HepG2 (cell line): ENCODE results near the gene IGF2. TPM values are rescaled to one million over a fixed set of nuclear protein-coding genes. Genes with fewer than 3 reads are reported as not detected.
A peak's percentile ranks its signal among the peaks of the same experiment; 100 is the strongest.

Experiments
- ATAC-seq: fragments of 200-7000 bp; cut with Tn5 transposase; 3 replicates; pipeline ENCODE4 v1.9.1; 2020; ENCODE audit warnings: mild to moderate bottlenecking, moderate library complexity
- BruUV-seq: library from RNA; stranded (reverse); fragments of 400-500 nt; replicated peaks from 2 replicates; lab custom pipeline; 2021; lab: Mats Ljungman, UMichigan
- CTCF ChIA-PET: fragments of 300-600 bp; formaldehyde crosslinking; extraction: SDS; loops from one replicate; lab custom pipeline; 2021; ENCODE audit warnings: low total read pairs, inconsistent platforms, low intra/inter-chr PET ratio; lab: Yijun Ruan, JAX
- POLR2A ChIA-PET: fragments of 350-600 bp; sonication (Branson Sonifier 250); formaldehyde crosslinking; loops from one replicate; lab custom pipeline; 2020; ENCODE audit warnings: antibody characterized with exemption, inconsistent platforms; lab: Yijun Ruan, JAX
- DNase-seq: peaks from one replicate; pipeline ENCODE4 v3.0.0-alpha.2; 2015; ENCODE audit warnings: low spot score
- FAIRE-seq: peaks from 3 replicates; lab custom pipeline; 2011; peaks lifted over from hg19 to GRCh38; lab: Jason Lieb, UNC
- H2AFZ ChIP-seq: one replicate; pipeline ENCODE4 v1.6.1; 2011; ENCODE audit warnings: low read length, inconsistent platforms
- H3K27ac ChIP-seq: fragments of 300-600 bp; 3 replicates; pipeline ENCODE4 v1.8.0; 2011; ENCODE audit warnings: mixed run types, mild to moderate bottlenecking, mixed read lengths, low read length, inconsistent platforms; ENCODE audit not compliant: insufficient read depth; ENCODE audit errors: extremely low read length
- H3K27me3 ChIP-seq, 2 experiments: fragments of 200-600 bp in 1 of 2; 2 replicates in 1 of 2; 3 replicates in 1 of 2; pipeline versions ENCODE4 v1.6.0 to v1.8.0; 2011; ENCODE audit warnings: low read length in 2 of 2, mild to moderate bottlenecking in 2 of 2, moderate library complexity in 2 of 2, inconsistent platforms in 1 of 2; ENCODE audit not compliant: insufficient read depth in 2 of 2, control insufficient read depth in 1 of 2
- H3K36me3 ChIP-seq, 2 experiments: fragments of 200-600 bp in 1 of 2; replicated peaks in 1 of 2; 2 replicates in 1 of 2; 3 replicates in 1 of 2; pipeline versions ENCODE4 v1.5.1 to v1.8.0; 2011; ENCODE audit warnings: low read length in 2 of 2, inconsistent platforms in 1 of 2; ENCODE audit not compliant: insufficient read depth in 2 of 2, control insufficient read depth in 1 of 2
- H3K4me1 ChIP-seq: 2 replicates; pipeline ENCODE4 v1.5.1; 2012; ENCODE audit warnings: low read length, inconsistent platforms; ENCODE audit not compliant: insufficient read depth
- H3K4me2 ChIP-seq: 2 replicates; pipeline ENCODE4 v1.6.0; 2011; ENCODE audit warnings: low read depth, low read length, inconsistent platforms
- H3K4me3 ChIP-seq, 3 experiments: fragments of 200-600 bp in 1 of 3; sonication (generic), shearing (Covaris generic) in 1 of 3; replicated peaks in 1 of 3; 2 replicates each; pipeline ENCODE4 v1.5.1; 2011 to 2016; ENCODE audit warnings: low read length in 3 of 3, inconsistent platforms in 2 of 3, low read depth in 2 of 3, mild to moderate bottlenecking in 2 of 3, control low read depth in 1 of 3, mixed read lengths in 1 of 3; ENCODE audit not compliant: insufficient read depth in 1 of 3
- H3K79me2 ChIP-seq: one replicate; pipeline ENCODE4 v1.6.1; 2011; ENCODE audit warnings: low read length, inconsistent platforms; ENCODE audit not compliant: insufficient read depth
- H3K9ac ChIP-seq: 2 replicates; pipeline ENCODE4 v1.6.0; 2011; ENCODE audit warnings: mild to moderate bottlenecking, low read depth, low read length, inconsistent platforms; ENCODE audit not compliant: insufficient read depth
- H3K9me3 ChIP-seq: 2 replicates; pipeline ENCODE4 v1.5.1; 2012; ENCODE audit warnings: mild to moderate bottlenecking, low read length
- H4K20me1 ChIP-seq: 2 replicates; pipeline ENCODE4 v1.6.0; 2011; ENCODE audit warnings: inconsistent platforms, mild to moderate bottlenecking, low read length, moderate library complexity; ENCODE audit not compliant: insufficient read depth
- CBX5 ChIP-seq: sonication (generic); formaldehyde crosslinking; IDR thresholded peaks from 2 replicates; pipeline ENCODE4 v1.4.0; 2020; ENCODE audit warnings: missing genetic modification reagents, borderline replicate concordance
- KLF13 ChIP-seq: sonication (generic); formaldehyde crosslinking; IDR thresholded peaks from 2 replicates; pipeline ENCODE4 v1.4.0; 2020; ENCODE audit warnings: mild to moderate bottlenecking, missing genetic modification reagents
- NR2C2 ChIP-seq: sonication (generic); formaldehyde crosslinking; IDR thresholded peaks from 2 replicates; pipeline ENCODE4 v1.4.0; 2020; ENCODE audit warnings: missing genetic modification reagents, mild to moderate bottlenecking, moderate library complexity, borderline replicate concordance
- SOX5 ChIP-seq: IDR thresholded peaks from 2 replicates; pipeline ENCODE4 v1.6.1; 2016; ENCODE audit warnings: borderline replicate concordance
- ZMYM3 ChIP-seq: sonication (generic); formaldehyde crosslinking; IDR thresholded peaks from 2 replicates; pipeline ENCODE4 v1.5.1; 2020; ENCODE audit warnings: mild to moderate bottlenecking, missing genetic modification reagents
- ZNF451 ChIP-seq: sonication (generic); formaldehyde crosslinking; IDR thresholded peaks from 2 replicates; pipeline ENCODE4 v1.5.0; 2020; ENCODE audit warnings: mild to moderate bottlenecking, missing genetic modification reagents
- ZNF589 ChIP-seq: sonication (generic); formaldehyde crosslinking; conservative IDR thresholded peaks from 2 replicates; pipeline ENCODE4 v1.8.0; 2022; ENCODE audit warnings: mild to moderate bottlenecking, moderate library complexity, missing genetic modification reagents
- ZNF740 ChIP-seq: sonication (generic); formaldehyde crosslinking; IDR thresholded peaks from 2 replicates; pipeline ENCODE4 v1.4.0; 2020; ENCODE audit warnings: missing genetic modification reagents
- ZNF768 ChIP-seq: sonication (generic); formaldehyde crosslinking; IDR thresholded peaks from 2 replicates; pipeline ENCODE4 v1.4.0; 2020; ENCODE audit warnings: missing genetic modification reagents
- ZNF883 ChIP-seq: sonication (generic); formaldehyde crosslinking; IDR thresholded peaks from 2 replicates; pipeline ENCODE4 v1.5.1; 2020; ENCODE audit warnings: mild to moderate bottlenecking, missing genetic modification reagents; ENCODE audit errors: not compliant biosample characterization
- ZZZ3 ChIP-seq: sonication (generic); formaldehyde crosslinking; IDR thresholded peaks from 2 replicates; pipeline ENCODE4 v1.4.0; 2020; ENCODE audit warnings: missing genetic modification reagents, mild to moderate bottlenecking, borderline replicate concordance
- WGBS: methylation state at CpG from one replicate; pipeline ENCODE4 v1.1.6; 2017; ENCODE audit warnings: low lambda C conversion rate; 5-methylcytosine and 5-hydroxymethylcytosine counted together
- in situ Hi-C: cut with HindIII; loops from 2 replicates; pipeline ENCODE4 v1.10.0; 2017; ENCODE audit warnings: low pct_unique_long_range_greater_than_20kb; ENCODE audit not compliant: extremely low pct_ligation_motif_present
- intact Hi-C: fragments of 100-400 bp; cut with micrococcal nuclease; formaldehyde crosslinking; loops from one replicate; pipeline ENCODE4 v1.10.0; 2022; ENCODE audit not compliant: unreplicated experiment
- polyA plus RNA-seq, 8 experiments: library from polyadenylated mRNA; depleted of rRNA in 3 of 8; stranded (reverse) in 7 of 8; unstranded in 1 of 8; fragments of >200 nt; fragmentation: Illumina TruSeq in 4 of 8; extraction: Trizol in 4 of 8; gene quantifications; 2 replicates each; pipeline versions ENCODE4 v1.2.1 to v1.2.3, GENCODE V29; 2011 to 2016; ENCODE audit warnings: low read depth in 4 of 8, missing spikeins in 1 of 8, mixed read lengths in 1 of 8; ENCODE audit not compliant: insufficient read depth in 1 of 8
- total RNA-seq, 5 experiments: library from RNA; depleted of rRNA; stranded (reverse); fragments of >200 nt; fragmentation: Illumina TruSeq; extraction: Trizol; gene quantifications; 2 replicates each; pipeline ENCODE4 v1.2.3, GENCODE V29; 2016; ENCODE audit warnings: low read depth in 1 of 5

IGF2 gene
- total and polyA plus RNA-seq, 2 of the 13 experiments (the other 11 are each of a cell fraction or from before 2014, with no cell fraction given) = 79.1 to 254 TPM

DNA sequence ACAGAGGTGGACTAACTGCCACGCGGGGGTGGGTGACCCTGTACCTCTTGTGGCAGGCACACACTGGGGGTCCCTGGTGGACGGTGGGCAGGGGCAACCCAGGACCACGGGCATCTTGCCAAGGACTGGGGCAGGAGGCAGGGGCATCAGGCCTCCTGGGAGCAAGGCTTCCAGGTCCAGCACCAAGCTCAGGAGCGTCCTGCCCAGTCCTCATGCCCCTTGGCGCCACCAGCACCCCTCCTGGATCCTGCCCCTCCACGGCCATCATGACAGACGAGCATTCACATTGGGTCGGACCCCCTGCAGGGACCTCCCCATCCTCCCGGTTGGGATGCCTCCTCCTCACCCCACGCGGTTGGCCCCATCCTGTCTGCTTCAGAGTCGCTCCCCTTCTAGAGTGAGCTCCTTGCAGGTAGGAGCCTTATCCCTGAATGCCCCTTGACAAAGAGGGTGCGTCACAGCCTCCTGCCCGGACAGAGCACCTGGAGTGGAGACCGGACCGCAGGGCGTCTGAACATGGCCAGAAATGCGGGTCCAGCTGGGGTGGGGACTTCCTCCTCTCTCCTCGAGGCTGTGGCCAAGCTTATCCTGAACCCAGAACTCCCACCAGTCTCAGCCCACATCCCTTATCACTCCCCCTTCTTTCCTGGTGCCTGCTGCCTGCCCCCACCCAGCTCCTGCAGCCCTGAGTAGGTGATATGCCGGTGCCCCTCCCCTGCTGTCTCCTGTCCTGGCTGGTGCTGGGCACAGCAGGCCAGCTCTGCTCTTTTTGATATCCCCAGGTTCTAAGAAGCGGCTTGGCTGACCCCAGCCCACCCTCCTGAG is 40.3 kb downstream of the IGF2 start:
- Histone ChIP-seq H2AFZ (no peak overlapping the region), H3K36me3 (no peaks in the 10 kb centered on the region), H3K27ac (no peak overlapping the region), H3K9ac (no peak overlapping the region; the same call in 1 of the 2 replicates), H3K79me2 (no peaks in the 10 kb centered on the region), H3K4me2 (no peak overlapping the region), H3K4me1 (peaks cover 82% of the 10 kb centered on the region), H3K4me3 (no peak overlapping the region), H3K27me3 (no peaks in the 10 kb centered on the region), H3K9me3 (no peaks in the 10 kb centered on the region), H4K20me1 (no peaks in the 10 kb centered on the region)
- ATAC-seq = no peak
- TF ChIP-seq SOX5 = no peak
- peak; percentile 5 for TF ChIP-seq ZNF883
- intact Hi-C loops (no loop called here), in situ Hi-C loops (no loop called here)
- WGBS = 93% methylated on average over 5 of the region's 22 CpGs
- no peak for DNase-seq
- ChIA-PET POLR2A (interaction anchor here (2.5 kb wide), 2 partner anchors 39 to 109 kb away, joined by 28 to 43 read pairs; partner anchors contain the start of gene IGF2), CTCF (no interaction called here)
- FAIRE-seq = no peak
- no TSS peak for BruUV-seq

- Histone ChIP-seq H4K20me1 (no peaks in the 10 kb centered on the region), H3K9ac (no peak overlapping the region)
- in situ Hi-C loops = no loop called here
- TF ChIP-seq NR2C2 (CRISPR knock-in tag) (no peak), ZNF451 (CRISPR knock-in tag) (0 out of 2 replicates have a peak, but pooled peaks have one; percentile 7), ZMYM3 (CRISPR knock-in tag) (peak; percentile 79), ZZZ3 (CRISPR knock-in tag) (0 out of 2 replicates have a peak, but pooled peaks have one; percentile 4), CBX5 (0 out of 2 replicates have a peak, but pooled peaks have one; percentile 5), ZNF740 (CRISPR knock-in tag) (peak; percentile 10; the same call in 1 of the 2 replicates), ZNF768 (CRISPR knock-in tag) (peak; percentile 79), KLF13 (CRISPR knock-in tag) (no peak), ZNF589 (CRISPR knock-in tag) (0 out of 2 replicates have a peak, but pooled peaks have one; percentile 56)
Measured at GRCh38 chr11:2097998-2098690, 41.0 kb downstream of the IGF2 start.

More at GRCh38 chr11:2097998-2098690, 41.0 kb downstream of the IGF2 start:
- ChIA-PET POLR2A (interaction anchor here (0.8 to 2.5 kb wide), 12 partner anchors 9 to 149 kb away, joined by 3 to 43 read pairs (median 4); partner anchors contain the start of gene IGF2), CTCF (no interaction called here)
- no peaks in the 10 kb centered on the region for H3K9me3 ChIP-seq
- WGBS = 39% methylated on average over 5 of the region's 14 CpGs
- peak overlapping the region in 2 of 3 experiments; percentile 46 to 70; a peak in 4 of 6 replicates for H3K4me3 ChIP-seq
- BruUV-seq = no TSS peak
- FAIRE-seq = no peak
- no peaks in the 10 kb centered on the region for H3K79me2 ChIP-seq
- H3K27me3 ChIP-seq = no peaks in the 10 kb centered on the region; a peak in 1 of 5 replicates
- H3K4me2 ChIP-seq = peak overlapping the region; percentile 82
- intact Hi-C loops = no loop called here
- peaks cover 74% of the 10 kb centered on the region for H3K4me1 ChIP-seq
- no peak for ATAC-seq
- H3K27ac ChIP-seq = peak overlapping the region; percentile 80
- no peak for DNase-seq
- no peak overlapping the region for H2AFZ ChIP-seq
- H3K36me3 ChIP-seq = no peaks in the 10 kb centered on the region
